GM18873 (cell line): ENCODE data around the gene RAPGEF1.
"Not testable (repeated sequence)": the region's sequence is repeated elsewhere in the genome, so short reads cannot be mapped to it uniquely, and the experiment has no call there.

ENCODE experiments used
- ATAC-seq: cut with Tn5 transposase; IDR thresholded peaks from one replicate; pipeline ENCODE4 v1.9.1; 2021; ENCODE audit warnings: mild to moderate bottlenecking, moderate library complexity, moderate number of reproducible peaks; ENCODE audit not compliant: unreplicated experiment, low FRiP score

The RAPGEF1 gene

DNA sequence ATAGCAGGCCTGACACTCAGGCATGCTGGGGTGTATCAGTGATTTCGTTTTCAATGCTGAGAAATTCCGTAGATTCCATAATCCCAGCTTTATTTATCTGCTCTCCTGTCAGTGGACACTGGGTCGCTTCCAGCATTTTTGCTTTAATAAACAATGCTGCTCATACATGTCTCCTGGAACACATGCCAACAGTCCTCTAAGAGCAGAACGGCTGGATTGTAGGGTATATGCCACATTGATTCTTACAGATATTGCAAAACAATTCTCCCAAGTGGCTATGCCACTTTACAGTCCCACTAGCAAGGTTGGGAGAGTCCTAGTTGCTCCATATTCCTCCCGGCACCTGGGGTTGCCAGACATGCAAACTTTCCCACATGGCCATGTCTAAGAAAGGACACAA lies 81.9 kb downstream of the RAPGEF1 start:
- no peak for ATAC-seq

DNA sequence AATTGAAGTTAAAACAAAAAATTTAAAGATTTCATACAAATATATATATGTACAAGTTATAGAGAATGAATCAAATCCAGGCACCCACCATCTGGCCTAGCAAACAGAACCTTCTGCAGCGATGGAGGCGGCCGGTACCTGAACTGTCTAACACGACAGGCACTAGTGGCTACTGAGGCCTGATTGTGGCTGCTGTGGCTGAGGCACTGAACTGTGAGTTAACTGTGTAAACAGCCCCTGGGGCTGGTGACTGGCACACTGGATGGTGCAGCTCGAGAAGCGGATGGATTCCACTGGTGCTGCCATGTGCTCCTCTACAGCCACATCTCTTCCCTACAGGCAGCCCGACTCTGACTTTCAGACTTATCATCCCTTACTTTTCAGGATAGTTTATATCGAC lies 82.4 kb downstream of the RAPGEF1 start:
- no peak for ATAC-seq

DNA sequence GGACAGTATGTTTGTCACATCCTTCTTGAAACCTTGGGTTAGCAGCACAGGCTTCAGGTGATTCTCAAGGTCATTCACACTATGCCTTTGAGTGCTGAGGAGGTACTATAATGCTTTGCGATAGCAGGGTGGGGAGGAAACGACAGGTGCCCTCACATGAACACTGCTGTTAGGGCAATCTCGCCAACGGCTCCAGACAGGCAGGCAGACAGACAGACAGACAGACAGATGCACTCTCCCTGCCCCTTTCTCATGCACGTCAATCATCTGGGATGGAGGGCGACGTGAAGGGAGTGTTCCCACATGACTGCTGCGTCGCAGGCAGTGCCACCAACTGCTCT lies 82.9 kb downstream of the RAPGEF1 start:
- no peak for ATAC-seq

DNA sequence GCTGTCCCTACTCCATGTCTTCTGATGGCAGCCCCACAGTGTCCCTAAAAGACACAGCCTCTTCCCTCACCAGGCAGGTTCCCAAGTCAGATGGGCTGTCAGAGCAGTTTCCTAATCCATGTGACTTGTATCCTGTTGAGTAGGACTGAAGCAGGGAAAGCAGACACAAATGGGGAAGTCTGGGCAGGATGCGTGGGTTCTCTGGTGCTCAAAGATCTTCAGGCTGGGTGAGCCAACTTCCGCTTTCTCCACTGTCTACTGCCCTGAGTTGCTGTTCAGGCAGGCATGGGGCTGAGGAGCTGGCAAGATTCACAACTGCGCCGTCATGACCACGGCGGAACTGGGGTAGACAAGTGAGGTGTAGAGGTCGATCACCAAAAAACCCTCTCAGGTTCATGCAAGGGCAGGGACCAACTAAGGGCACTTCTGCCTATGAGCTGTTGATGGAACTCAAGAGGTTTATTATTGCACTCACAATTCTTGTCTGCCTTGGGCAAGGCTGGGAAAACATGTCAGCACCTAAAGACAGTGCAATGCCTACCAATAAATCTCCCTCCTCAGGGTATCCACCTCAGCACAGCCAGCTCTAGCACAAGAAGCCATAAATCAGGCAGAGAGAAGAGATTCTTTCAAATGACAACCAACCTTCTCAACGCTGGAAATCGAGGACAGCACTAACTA lies 83.4 kb downstream of the RAPGEF1 start:
- ATAC-seq, result no peak

DNA sequence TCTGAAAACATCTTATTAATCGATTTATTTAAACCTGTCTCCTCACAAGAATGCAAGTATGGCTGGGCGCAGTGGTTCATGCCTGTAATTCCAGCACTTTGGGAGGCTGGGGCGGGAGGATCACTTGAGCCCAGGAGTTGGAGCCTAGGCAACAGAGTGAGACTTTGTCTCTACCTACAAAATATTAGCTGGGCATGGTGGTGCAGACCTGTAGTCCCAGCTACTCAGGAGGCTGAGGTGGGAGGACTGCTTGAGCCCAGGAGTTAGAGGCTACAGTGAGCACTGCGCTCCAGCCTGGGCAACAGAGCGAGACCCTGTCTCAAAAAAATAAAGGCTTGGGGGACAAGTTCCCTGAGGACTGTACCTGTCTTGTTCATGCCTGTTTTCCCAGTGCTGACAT lies 85.5 kb downstream of the RAPGEF1 start:
- not testable (repeated sequence) for ATAC-seq

DNA sequence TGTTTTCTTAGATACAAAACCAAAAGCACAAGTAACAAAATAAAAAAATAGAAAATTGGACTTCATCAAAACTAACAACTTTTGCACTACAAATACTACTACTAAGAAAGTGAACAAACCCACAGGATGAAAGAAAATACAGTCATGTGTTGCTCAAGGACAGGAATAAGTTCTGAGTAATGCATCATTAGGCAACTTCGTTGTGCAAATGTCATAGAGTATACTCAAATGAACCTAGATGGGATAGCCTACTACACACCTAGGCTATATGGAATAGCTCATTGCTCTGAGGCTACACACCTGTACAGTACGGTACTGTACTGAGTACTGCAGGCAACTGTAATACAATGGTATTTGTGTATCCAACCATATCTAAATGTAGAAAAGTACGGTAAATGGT lies 88.3 kb downstream of the RAPGEF1 start:
- no peak for ATAC-seq

DNA sequence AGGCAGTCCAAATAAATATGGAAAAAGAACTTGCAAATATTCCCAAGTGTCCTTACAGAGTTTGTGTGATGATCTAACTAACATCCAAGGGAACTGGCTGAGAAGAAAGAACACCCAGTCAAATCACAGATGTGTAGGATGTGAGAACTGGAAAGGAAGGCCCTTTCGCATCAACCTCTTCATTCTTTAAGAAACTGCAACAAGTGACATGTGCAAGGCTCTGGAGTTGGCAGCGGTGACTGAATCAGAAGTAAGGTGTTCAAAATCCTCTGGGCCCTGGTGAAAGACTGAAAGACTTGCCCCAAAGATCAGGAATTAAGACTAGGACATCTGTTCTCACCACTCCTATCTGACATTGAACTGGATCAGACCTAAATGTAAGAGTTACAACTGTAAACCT lies 88.7 kb downstream of the RAPGEF1 start:
- ATAC-seq, result no peak

DNA sequence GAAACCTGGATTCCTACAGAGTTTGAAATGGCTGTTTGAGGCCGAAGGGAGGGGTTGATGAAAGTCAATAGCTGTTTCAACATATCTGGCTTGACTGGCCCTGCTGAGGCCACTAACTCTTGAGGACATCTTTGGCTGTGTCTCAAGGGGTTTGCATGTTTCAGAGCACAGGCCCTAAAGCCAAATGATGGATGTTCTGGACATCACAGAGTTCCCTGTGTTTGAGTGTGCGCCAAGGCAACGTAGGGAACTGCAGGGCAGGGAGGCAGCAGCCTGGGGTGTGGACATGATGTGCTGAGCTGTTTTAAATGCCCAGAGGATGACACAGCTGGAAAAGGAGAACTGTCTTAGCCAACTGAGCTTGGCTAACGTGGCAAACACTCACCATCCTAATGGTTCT lies 89.6 kb downstream of the RAPGEF1 start:
- ATAC-seq, result no peak

DNA sequence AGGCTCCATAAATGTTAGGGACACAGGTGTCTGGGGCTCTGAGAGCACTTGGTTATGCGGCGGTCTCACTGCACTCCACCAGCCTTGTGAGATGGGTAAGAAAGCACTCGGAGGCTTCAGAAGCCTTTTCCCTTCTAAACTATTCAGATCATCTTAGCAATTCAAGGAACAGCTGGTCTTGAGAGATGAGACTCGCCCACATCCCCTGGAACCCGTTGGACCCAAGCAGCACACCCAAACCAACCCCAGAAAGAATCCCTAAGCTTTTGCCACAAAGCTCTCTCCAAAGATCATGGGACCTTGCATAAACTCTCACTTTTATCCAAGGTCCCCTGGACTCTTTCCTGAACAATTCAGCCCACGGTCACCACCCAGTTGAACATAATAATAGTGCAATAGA lies 90.2 kb downstream of the RAPGEF1 start:
- no peak for ATAC-seq

DNA sequence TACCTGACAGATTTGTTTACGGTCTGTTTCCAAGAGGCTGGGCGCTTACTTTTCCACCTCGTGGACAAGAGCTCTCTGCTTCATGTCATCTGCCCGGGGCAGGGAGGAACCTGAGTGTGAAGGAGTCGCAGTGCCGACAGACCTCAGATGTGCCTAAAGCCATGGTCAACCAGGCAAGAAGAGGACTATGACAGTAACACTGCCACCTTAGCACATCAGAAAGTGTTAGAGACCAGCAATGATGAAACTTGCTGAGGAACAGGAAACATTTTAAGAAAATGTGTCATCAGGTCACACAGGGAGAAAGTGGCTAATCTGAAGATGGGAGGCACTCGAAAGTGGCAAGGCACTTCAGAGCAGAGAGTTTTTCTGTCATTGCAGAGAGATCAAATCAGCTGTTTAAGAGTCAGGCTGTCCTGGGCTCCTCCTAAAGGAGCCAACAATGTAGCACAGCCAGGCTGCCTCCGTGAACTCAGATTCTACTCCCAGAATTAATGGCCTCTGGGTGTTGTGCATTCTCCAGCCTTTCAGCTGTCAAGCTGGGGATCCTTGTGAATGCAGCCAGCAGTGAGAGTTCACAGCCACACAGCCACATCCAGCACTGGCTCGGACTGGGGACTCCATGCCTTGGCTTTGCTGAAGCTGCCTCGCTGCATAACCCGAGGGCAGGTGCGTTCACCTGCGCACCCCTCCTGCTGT lies 94.6 kb downstream of the RAPGEF1 start:
- ATAC-seq, result no peak

DNA sequence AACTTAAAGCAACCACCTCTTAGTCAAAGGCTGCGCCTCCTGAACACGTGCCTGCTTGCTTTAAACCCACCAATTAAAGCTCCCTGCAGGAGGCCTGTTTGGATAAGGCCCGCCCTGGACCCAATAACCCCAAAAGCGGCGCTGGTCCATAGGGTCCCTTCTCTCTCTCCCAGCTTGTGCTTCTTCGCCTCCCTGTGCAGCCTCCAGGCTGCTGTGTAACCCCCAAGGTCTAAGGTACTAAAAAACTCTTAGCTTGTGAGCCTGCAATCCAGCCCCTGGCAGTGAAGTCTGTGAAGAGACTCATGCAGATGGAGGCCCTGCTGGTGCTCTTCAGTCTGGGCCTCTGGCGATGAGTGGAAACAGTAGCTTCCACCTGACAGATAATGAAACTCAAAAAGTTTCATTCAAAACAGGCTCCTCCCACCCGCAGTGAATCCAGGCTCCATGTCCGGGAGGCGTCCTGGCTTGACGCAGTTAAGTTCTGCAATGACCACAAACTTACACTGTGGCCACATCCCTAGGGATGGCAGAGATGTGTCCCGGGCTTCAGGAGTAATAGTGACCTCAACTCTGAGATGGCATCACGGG lies 97.3 kb downstream of the RAPGEF1 start:
- peak; percentile 61 for ATAC-seq

DNA sequence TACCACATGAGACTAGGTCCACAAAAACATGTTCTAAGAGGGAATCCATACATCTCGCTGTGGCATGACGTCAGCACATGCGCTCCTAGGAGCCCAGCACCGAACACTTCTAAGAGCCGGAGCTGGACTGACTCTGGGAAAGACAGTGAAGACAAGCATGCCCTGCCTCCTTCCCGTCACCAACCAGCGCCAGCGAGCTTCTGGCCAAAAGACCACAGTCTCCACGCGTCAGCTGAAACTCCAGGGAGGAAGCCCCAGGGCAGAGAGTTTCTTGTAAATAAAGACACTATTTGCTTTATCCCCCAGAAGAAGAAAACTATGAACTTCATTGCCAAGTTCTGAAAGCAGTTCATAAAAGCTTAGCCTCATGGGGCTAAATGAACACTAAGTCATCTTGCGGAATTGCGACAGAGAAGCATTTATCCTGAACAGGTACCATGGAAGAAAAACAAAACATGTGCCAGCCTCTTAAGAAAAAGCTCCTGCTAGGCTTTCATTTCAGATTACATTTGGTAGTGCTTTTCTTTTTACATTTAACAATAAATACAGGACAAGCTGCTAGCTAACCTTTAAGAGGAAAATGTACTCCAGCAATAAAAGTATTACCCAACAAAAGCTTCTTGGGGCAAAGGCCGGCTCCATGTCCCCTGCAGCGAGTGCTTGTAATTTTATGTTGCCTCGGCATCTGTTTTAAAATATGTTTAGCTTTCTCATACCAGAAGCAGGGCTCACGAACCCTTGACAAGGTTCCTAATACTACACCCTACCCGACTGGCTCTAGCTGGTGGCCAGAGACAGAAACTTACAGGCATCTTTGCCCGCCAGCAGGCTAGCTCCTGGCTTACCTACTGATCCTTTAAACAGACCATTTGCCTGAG lies 98.0 kb downstream of the RAPGEF1 start:
- no peak for ATAC-seq

DNA sequence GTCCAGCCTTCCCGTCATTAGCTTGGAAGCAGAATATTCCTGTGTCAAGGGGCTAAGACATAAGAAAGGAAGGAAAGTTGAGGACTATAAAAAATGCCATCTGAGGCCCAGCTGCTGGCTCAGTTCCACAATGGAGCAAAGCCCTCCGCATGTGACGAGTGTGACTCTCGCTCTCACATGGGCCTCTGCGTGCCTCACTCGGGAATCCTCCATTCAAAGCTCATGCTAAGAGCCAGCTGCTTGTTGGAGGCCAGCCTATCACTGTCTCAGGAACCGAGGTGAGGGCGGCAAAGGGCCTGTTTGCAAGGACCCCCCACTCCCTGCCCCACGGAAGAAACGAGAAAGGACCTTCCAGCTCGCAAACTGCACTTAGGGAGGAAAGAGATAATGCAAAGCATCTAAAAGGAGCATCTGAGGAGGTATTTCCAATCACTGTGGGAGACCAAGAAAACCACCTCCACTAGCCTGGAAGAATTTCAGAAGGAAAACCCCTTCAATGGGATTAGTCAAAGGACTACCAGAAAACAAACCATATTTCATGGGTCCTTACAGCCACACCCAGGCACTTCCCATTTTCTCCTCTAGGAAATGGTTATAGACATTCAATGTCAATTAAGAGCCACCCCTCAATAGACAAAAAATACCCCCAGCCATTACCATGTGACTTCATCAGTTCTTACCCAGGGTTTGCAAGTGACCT lies 99.3 kb downstream of the RAPGEF1 start:
- ATAC-seq, result no peak

DNA sequence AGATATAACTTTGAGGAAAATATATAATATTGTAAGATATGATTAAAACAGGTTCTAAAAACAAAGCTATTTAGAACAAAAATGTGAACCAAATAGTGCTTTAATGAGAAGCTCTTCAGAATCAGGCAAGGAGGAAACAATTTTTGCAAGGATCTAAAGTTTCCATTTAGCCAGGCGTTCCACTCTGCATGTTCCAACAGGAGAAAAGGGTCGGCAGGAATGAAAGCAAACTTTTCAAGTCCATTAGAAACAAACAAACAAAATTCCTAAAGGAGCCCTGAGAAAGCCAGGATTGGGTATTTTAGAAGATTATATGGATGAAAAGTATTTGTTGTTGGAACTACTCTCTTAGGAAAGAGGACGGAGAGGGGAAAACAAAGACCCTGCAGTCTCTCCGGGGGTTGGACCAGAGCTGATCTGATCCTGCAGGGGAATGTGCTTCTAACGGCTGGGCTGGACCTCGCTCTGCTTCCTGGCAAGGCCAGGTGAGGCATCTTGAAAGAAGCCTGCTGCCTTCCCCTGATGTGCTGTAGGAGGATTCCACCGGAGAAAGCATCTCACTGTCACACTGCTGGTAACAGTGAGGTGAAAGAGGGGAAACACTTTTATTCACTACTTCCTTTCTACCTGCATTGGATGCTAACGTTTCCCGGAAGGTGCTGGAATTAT lies 100.0 kb downstream of the RAPGEF1 start:
- ATAC-seq, result no peak

DNA sequence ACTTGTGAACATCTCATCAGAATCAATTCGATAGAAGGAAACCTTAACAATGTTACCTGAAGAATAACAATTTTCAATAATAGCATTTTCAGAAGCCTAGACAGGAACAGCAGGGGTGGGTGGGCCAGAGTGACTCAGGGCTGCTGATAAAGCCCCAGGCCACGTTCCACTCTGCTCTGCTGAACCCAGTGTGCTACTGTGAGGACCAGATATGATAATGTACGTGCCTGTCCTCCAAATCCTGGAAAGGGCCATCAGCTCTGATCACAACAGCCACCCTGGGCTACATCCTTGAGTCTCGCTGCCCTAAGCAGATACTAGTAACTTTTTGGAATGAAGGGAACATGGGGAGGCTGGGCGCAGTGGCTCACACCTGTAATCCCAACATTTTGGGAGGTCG lies 103.3 kb downstream of the RAPGEF1 start:
- no peak for ATAC-seq

DNA sequence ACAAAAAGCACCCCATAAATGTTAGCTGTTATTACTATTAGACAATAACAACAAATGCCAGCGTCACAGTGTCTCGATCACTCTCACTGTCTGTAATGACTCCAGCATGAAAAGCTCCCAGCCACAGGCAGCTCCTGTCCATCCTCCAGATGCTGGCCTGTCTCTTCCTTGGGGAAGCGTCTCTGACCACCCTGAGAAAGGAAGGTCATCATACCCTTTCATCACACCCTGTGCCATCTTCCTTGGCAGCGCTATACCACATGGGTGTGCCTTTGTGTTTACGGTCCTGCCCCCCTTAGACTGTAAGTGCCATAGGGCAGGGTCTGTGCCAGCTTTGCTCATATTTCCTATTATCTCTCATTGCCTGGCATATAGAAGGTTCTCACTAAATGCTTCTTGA lies 104.0 kb downstream of the RAPGEF1 start:
- no peak for ATAC-seq

DNA sequence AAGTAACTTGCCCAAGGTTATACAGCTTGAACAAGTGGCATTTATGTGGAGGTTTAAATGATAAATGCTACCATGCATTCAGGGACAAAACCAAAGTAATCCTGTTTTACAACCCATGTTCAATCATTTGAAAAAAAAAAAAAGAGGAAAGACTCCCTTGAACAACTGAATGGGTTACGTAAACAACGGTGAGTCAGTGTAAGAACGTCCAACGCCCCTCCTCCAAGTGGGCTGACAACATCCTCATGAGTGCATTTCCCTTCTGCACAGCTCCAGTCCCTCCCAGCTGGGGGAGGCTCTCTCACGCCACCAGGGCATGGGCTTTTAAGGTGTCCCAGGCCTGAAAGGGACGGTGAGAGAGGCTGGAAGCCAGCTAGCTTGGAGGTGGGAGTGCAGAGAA lies 104.6 kb downstream of the RAPGEF1 start:
- no peak for ATAC-seq

DNA sequence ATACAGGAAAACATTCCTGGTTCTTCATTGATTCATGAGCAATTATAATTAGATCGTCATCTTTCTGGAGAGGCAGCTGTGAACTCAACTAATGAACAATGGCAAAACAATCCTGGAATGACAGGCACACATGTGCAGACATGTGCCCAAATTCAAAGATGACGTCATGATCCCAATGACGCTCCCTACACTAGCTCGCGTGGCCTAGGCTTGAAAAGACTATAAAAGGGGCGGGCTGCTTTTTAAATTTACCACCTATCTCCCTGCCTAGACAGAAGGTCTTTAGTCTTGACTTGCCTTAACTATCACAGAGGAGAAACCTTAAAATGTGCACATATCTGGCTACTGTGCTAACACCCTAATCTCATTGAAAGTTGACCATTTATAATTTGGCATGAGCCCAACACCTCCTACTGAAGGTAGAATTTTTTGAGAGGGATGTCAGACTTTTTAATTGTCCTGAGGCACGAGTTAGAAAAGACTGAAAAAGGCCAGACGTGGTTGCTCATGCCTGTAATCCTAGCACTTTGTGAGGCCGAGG lies 106.3 kb downstream of the RAPGEF1 start:
- no peak for ATAC-seq

DNA sequence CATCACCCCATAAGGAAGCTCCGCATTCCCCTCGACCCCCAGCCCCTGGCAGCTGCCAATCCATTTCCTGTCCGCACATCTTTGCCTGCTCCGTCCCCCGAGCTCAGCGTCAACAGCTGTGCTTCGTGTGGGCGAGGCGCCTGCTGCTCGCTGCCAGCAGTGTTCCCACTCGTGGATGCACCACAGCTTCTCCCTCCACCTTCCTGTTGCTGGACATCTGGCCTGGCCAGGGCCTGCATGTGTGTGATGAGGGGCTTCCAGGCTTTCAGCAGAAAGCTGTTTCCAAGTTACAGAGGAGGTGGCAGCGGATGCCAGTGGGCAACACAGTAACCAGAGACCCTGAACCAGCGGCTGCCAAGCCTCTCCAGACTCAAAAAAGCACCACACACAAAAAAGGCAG lies 108.6 kb downstream of the RAPGEF1 start:
- ATAC-seq, result no peak
